Type B pancreatic cell (in vitro differentiated cells): ENCODE measurements around the gene GARIN5B. TPM values are rescaled to one million over a fixed set of nuclear protein-coding genes. Genes with fewer than 3 reads are reported as not detected.

Experiments used
- DNase-seq: peaks from one replicate; pipeline ENCODE4 v3.0.0; 2021; ENCODE audit warnings: mixed read lengths; ENCODE audit not compliant: unreplicated experiment; ENCODE audit errors: extremely low spot score
- H3K27ac Mint-ChIP-seq: 2 replicates; pipeline ENCODE4 v1.8.0; 2021; ENCODE audit warnings: mild to moderate bottlenecking, mixed read lengths
- H3K27me3 Mint-ChIP-seq: 2 replicates; pipeline ENCODE4 v1.8.0; 2021; ENCODE audit warnings: mixed read lengths
- H3K36me3 Mint-ChIP-seq: 2 replicates; pipeline ENCODE4 v1.8.0; 2021; ENCODE audit warnings: mixed read lengths
- H3K4me1 Mint-ChIP-seq: one replicate; pipeline ENCODE4 v1.8.0; 2021; ENCODE audit warnings: mixed read lengths; ENCODE audit not compliant: unreplicated experiment
- H3K4me3 Mint-ChIP-seq: 2 replicates; pipeline ENCODE4 v1.8.0; 2021; ENCODE audit warnings: mild to moderate bottlenecking, mixed read lengths
- H3K9me3 Mint-ChIP-seq: 2 replicates; pipeline ENCODE4 v1.8.0; 2021; ENCODE audit warnings: mixed read lengths
- total RNA-seq: library from RNA; stranded (reverse); gene quantifications from 2 replicates; pipeline ENCODE4 v1.2.1, GENCODE V29; 2021; ENCODE audit warnings: low replicate concordance
- TF ChIP-seq, protein P1 (sequence below): fragments of 200-600 bp; sonication (generic); conservative IDR thresholded peaks from 2 replicates; pipeline ENCODE4 v1.5.0; 2021; ENCODE audit warnings: antibody characterized with exemption, mild to moderate bottlenecking

GARIN5B gene
- total RNA-seq, 1 donor from 2014 or later: not detected

GRCh38 chr19:55345818-55346724 is 17.0 kb downstream of the GARIN5B start:
- peaks cover 15% of the 10 kb centered on the region for H3K4me1 Mint-ChIP-seq
- no peak overlapping the region for H3K4me3 Mint-ChIP-seq
- no peaks in the 10 kb centered on the region for H3K36me3 Mint-ChIP-seq
- no peak for DNase-seq
- no peaks in the 10 kb centered on the region for H3K9me3 Mint-ChIP-seq
- TF ChIP-seq, protein P1, sequence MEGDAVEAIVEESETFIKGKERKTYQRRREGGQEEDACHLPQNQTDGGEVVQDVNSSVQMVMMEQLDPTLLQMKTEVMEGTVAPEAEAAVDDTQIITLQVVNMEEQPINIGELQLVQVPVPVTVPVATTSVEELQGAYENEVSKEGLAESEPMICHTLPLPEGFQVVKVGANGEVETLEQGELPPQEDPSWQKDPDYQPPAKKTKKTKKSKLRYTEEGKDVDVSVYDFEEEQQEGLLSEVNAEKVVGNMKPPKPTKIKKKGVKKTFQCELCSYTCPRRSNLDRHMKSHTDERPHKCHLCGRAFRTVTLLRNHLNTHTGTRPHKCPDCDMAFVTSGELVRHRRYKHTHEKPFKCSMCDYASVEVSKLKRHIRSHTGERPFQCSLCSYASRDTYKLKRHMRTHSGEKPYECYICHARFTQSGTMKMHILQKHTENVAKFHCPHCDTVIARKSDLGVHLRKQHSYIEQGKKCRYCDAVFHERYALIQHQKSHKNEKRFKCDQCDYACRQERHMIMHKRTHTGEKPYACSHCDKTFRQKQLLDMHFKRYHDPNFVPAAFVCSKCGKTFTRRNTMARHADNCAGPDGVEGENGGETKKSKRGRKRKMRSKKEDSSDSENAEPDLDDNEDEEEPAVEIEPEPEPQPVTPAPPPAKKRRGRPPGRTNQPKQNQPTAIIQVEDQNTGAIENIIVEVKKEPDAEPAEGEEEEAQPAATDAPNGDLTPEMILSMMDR: no peak
- H3K27ac Mint-ChIP-seq: no peak overlapping the region
- peaks cover 8% of the 10 kb centered on the region for H3K27me3 Mint-ChIP-seq

- Mint-ChIP-seq H3K27ac (peak overlapping the region; percentile 21), H3K36me3 (no peaks in the 10 kb centered on the region), H3K27me3 (no peaks in the 10 kb centered on the region), H3K4me3 (no peak overlapping the region), H3K4me1 (peaks cover 15% of the 10 kb centered on the region), H3K9me3 (no peaks in the 10 kb centered on the region)
- no peak for DNase-seq
- TF ChIP-seq, protein P1: no peak
Measured at GRCh38 chr19:55345101-55345817, 17.8 kb downstream of the GARIN5B start.

GRCh38 chr19:55344444-55344843 is 18.6 kb downstream of the GARIN5B start:
- Mint-ChIP-seq H3K36me3 (peaks cover 4% of the 10 kb centered on the region), H3K27ac (no peak overlapping the region), H3K4me3 (no peak overlapping the region), H3K9me3 (no peaks in the 10 kb centered on the region), H3K27me3 (no peaks in the 10 kb centered on the region), H3K4me1 (peaks cover 18% of the 10 kb centered on the region)
- DNase-seq: no peak
- TF ChIP-seq, protein P1: no peak

DNA sequence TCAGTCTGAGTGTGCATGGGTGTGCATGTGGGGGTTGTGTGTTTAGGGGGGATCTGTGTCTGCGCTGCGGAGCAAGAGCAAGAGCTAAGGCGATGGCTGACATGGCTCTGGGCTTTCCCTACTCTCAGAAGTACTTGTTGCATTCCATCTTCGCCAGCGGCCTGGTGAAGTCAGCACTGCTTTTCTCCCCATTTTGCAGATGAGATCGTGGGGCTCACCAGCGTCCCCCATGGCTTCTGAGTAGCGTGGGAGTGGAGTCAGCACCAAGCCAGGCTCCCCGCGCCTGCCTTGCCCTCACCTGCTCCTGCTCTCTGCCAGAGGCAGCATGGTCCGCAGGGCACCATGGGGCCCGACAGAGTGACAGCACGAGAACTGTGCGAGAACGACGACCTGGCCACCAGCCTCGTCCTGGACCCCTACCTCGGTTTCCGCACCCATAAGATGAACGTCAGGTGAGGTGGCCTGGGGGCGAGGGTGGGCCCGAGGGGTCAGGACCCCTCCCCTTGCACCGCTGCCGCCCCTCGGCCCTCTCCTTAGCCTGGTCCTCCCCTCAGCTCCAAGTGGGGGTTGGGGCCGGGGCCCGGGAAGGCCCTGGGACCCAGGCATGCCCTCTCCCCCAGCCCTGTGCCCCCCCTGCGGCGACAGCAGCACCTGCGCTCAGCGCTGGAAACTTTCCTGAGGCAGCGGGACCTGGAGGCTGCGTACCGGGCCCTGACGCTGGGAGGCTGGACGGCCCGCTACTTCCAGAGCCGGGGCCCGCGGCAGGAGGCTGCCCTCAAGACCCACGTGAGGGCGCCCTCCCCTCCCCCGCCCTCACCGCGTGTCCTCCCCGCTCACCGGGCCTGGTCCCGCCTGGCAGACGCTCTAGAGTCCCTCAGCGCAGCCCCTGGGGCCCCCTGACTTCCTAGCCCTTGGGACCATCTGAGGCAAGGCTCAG is 21.2 kb downstream of the GARIN5B start:
- Mint-ChIP-seq H3K9me3 (no peaks in the 10 kb centered on the region), H3K27ac (peak overlapping the region; percentile 62), H3K36me3 (peaks cover 4% of the 10 kb centered on the region), H3K4me1 (peaks cover 19% of the 10 kb centered on the region), H3K27me3 (peaks cover 3% of the 10 kb centered on the region), H3K4me3 (peak overlapping the region; percentile 85)
- TF ChIP-seq, protein P1: no peak
- no peak for DNase-seq

DNA sequence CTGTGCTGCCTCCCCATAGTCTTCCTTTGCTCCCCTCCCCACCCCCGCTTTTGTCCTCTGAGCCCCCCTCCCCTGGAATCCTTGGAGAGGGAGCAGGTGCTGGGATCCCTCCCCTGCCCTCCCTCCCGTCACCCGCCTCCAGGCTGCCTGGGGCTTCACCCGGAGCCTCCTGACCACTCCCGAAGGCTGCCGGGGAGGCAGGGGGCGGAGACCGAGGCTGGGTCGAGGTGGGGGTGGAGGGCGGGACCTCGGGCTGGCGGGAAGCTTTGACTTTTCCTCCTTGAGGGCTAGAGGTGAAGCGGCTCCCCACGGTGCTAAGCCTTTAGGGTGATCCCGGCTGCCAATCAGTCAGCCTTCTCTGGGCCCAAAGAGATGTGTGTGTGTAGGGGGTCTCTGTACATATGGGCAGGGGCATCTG is 21.9 kb downstream of the GARIN5B start:
- TF ChIP-seq, protein P1: no peak
- Mint-ChIP-seq H3K4me1 (peaks cover 19% of the 10 kb centered on the region), H3K4me3 (peak overlapping the region; percentile 88), H3K9me3 (no peaks in the 10 kb centered on the region), H3K27me3 (peaks cover 3% of the 10 kb centered on the region), H3K27ac (peak overlapping the region; percentile 68), H3K36me3 (peaks cover 4% of the 10 kb centered on the region)
- no peak for DNase-seq
